Measurements from ENCODE around the gene NCOA7.
"Not testable (repeated sequence)": the region's sequence is repeated elsewhere in the genome, so short reads cannot be mapped to it uniquely, and the experiment has no call there.

Gene NCOA7

GRCh38 chr6:125871365-125871764 lies 80.6 kb downstream of the NCOA7 start:
- DNase-seq: no peak

GRCh38 chr6:125872259-125872921 lies 81.6 kb downstream of the NCOA7 start:
- DNase-seq: peak in 2 of 4 experiments; percentile 2 to 8

GRCh38 chr6:125882243-125882642 lies 91.5 kb downstream of the NCOA7 start:
- no peak for DNase-seq

GRCh38 chr6:125884634-125885371 lies 94.0 kb downstream of the NCOA7 start:
- DNase-seq: no peak

GRCh38 chr6:125886021-125886420 lies 95.3 kb downstream of the NCOA7 start:
- peak; percentile 29 to 79 (median 72) for DNase-seq

- no peak for DNase-seq
Measured at GRCh38 chr6:125886914-125887313, 96.2 kb downstream of the NCOA7 start.

- DNase-seq: no peak
Measured at GRCh38 chr6:125887372-125887771, 96.6 kb downstream of the NCOA7 start.

- DNase-seq: peak; percentile 27 to 62 (median 44)
Measured at GRCh38 chr6:125888989-125889656, 98.4 kb downstream of the NCOA7 start.

GRCh38 chr6:125899726-125900182 lies 109.0 kb downstream of the NCOA7 start:
- no peak for DNase-seq

- no peak for DNase-seq
Measured at GRCh38 chr6:125904871-125905270, 114.1 kb downstream of the NCOA7 start.

GRCh38 chr6:125906158-125906998 lies 115.6 kb downstream of the NCOA7 start:
- peak; percentile 50 to 79 (median 70) for DNase-seq

GRCh38 chr6:125910527-125910926 lies 119.8 kb downstream of the NCOA7 start:
- DNase-seq: peak in 3 of 4 experiments; percentile 7 to 59 (median 33)

GRCh38 chr6:125911051-125911451 lies 120.3 kb downstream of the NCOA7 start:
- DNase-seq: peak in 3 of 4 experiments; percentile 23 to 39 (median 29)

GRCh38 chr6:125912430-125912829 lies 121.7 kb downstream of the NCOA7 start:
- DNase-seq: not testable (repeated sequence)

- DNase-seq: no peak
Measured at GRCh38 chr6:125913145-125913544, 122.4 kb downstream of the NCOA7 start.

- peak in 1 of 4 experiments; percentile 19 for DNase-seq
Measured at GRCh38 chr6:125913864-125914351, 123.1 kb downstream of the NCOA7 start.

- DNase-seq: no peak
Measured at GRCh38 chr6:125918230-125918629, 127.5 kb downstream of the NCOA7 start.

- DNase-seq: peak; percentile 49 to 80 (median 63)
Measured at GRCh38 chr6:125918681-125919566, 128.2 kb downstream of the NCOA7 start.

- no peak for DNase-seq
Measured at GRCh38 chr6:125919618-125920017, 128.9 kb downstream of the NCOA7 start.

GRCh38 chr6:125922322-125922860 lies 131.6 kb downstream of the NCOA7 start:
- DNase-seq: no peak

- DNase-seq: no peak
Measured at GRCh38 chr6:125923366-125923877, 132.7 kb downstream of the NCOA7 start.

Data from suppressor macrophage (primary cell).